Measurements from ENCODE around the gene PLEKHM1.

DNA sequence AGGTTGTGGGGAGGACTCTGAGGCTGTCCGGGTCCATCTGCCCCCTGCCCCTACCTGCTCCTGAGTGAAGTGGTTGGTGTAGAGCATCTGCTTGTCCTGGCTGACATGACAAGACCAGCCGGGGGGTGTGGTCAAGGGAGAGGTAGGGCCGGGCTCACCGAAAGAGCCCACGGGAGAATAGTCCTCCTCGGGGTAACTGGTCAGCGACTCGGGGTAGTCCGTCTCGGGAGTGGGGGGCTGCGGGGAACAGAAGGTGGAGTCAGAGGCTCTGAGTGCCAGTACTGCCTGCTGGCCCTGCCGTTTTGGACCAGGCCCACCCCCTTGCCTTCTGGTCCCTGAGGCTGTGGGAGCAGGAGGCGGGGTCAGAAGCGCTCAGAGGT, 85.7 kb downstream of the PLEKHM1 start:
- no peak for TF ChIP-seq POLR2AphosphoS5 (IDR thresholded peaks at IDR 0.05; ENCODE audit: low read depth)
- TF ChIP-seq CTCF (IDR thresholded peaks at IDR 0.05; ENCODE audit: insufficient read depth, low read length): no peak
- no peak for TF ChIP-seq GABPA (IDR thresholded peaks at IDR 0.05; ENCODE audit: low read depth)
- no peak for TF ChIP-seq REST (IDR thresholded peaks at IDR 0.05; ENCODE audit: insufficient replicate concordance, low read depth)
- no peak for TF ChIP-seq SPI1 (IDR thresholded peaks at IDR 0.05; ENCODE audit: borderline replicate concordance, low read depth)

All from HL-60 (cell line).